Hematopoietic multipotent progenitor cell treated with erythropoietin and hydrocortisone succinate and interleukin-3 and kit ligand, for 4 days (in vitro differentiated cells): ENCODE data around the gene TEX10.

Experiments used
- DNase-seq: peaks from one replicate; pipeline ENCODE4 v3.0.0-alpha.2; 2015

The TEX10 gene

DNA sequence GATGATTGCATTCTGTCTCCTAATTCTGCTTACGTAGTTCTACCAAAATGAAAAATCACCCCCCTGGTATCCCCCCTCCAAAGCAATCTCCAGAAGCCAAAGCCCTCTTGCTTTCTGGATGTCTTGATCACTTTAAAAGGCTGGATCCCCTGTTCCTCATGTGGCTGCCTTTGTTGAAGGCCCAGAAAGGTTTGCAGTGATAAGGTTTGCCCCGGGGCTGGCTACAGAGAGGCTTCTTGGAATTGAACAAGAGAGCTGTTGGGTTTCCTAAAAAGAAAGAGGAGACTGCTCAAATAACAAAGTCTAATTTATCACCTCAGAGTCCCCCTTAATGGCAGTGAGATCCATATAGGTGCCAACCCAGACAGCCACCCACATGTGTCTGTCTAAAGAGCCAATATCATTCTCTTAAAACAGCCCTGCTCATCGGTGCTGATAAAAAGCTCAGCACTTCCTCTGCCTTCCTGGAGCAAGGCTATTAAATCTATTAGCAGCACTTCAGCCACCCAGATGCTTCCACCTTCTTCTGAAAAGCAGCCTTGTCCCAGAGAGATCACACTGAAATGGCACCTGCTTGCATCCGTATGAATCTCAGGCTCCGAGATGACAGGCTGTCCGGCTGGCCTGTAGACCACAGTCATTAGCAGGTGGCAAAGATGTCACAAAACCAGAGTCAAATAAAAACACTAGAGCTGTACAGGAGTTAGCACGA lies 70.9 kb downstream of the TEX10 start:
- peak; percentile 61 for DNase-seq

DNA sequence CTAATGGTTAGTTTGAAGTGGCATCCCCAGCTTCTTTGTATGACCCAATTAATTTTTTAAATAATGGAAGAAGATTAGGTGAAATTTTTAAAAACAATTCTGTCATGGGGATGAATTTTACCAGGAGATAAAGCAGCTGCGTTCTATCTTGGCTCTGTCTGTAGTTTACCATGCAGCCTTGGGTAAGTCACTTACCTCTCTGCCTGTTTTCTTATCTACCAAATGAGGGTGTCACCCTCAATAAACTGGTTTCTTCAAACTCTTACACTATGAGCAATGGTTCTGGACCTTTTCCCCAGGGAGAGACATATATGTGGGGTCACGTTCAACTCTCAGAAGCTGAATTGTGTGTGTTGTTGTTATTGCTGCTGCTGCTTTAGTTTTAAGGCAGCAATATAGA lies 71.7 kb downstream of the TEX10 start:
- DNase-seq: peak; percentile 54

DNA sequence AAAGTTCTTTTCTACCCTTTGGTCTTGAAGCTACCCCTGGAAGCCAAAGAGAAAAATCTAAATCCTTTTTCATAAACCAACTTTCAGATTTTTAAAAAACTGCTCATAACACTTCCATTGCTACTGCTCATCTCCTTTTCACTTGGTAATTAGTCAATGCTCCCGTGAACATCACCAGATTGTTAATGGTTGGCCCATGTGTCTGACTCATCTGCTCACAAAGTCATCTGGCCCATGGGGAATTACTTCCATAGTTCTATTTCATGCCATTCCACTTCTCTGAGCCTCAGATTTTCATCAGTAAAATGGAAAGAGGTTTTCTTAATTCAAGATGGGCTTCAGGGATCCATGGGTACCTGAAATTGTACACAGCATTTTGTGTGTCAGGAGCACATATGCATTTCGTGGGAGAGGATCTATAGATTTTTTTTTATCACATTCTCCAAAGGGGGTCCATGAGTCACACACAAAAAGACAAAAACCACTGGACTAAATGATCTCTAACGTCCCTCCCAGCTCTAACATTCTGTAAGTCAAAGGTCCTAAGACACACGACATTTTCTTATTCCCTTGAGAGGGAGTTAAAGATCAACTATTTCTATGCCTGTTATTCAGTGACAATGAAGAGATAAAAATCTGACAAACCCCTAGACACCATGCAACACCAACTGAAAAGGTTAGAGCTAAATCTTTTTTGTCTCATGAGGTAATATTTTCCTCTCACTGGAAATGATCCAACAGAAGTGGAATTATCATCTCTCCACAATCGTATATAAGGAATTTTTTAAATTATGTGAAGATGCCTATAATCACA lies 75.4 kb downstream of the TEX10 start:
- DNase-seq: no peak

DNA sequence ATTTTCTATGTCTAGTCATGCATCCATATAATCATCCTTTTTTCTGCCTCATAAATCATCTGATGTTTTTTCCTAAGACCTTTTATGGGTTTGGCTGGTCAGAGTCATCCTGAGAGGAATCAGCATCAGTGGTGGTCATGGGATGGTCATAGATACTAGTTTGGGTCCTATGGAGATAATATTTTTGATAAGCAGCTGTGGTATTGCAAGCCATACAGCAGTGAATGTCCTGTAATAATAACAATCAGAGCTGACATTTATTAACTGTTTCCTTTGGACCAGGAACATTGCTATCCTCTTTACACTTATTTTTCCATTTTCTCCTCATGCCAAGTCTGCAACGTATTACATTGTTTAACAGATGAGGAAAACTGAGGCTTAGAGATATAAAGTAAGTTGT lies 83.1 kb downstream of the TEX10 start:
- DNase-seq: no peak

DNA sequence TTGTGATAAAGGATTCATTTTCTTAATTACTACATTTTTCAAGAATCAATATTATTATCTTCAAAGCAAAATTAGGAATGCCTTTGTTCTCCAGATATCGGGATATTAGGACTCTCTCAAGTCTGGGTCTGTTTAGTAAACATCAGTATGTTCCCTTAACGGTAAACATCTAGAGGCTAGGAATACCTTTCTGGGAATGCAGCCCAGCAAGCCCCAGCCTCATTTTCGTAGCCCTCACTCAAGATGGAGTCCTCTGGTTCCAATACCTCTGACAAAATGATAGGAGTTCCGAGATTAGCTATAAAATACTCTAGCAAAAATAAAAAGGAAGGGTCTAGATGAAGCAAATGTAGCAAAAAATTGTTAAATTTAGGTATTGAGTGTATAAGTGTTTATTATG lies 84.5 kb downstream of the TEX10 start:
- no peak for DNase-seq

DNA sequence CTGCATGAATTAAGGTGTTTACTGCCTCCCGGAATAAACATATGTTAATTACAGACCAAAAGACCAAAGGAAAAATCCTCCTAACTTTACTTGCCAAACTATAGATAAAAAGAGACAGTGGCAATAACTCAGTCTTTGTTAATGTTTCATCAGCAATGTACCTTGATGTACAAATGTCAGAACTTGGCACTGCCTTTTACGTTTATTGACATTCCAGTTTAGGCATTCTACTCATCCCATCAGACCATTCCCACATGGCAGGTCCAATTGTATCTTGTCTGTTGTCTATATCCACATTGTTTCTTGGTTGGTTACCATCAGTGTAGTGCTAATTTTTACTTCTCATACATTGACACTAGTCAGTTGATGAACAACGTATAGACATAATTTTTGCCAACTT lies 85.5 kb downstream of the TEX10 start:
- no peak for DNase-seq
